HG02938 (cell line): ENCODE measurements around the gene NBEA.

Experiments used
- ATAC-seq: cut with Tn5 transposase; IDR thresholded peaks from one replicate; pipeline ENCODE4 v1.9.1; 2021; ENCODE audit warnings: mild to moderate bottlenecking, moderate library complexity; ENCODE audit not compliant: unreplicated experiment

Gene NBEA

DNA sequence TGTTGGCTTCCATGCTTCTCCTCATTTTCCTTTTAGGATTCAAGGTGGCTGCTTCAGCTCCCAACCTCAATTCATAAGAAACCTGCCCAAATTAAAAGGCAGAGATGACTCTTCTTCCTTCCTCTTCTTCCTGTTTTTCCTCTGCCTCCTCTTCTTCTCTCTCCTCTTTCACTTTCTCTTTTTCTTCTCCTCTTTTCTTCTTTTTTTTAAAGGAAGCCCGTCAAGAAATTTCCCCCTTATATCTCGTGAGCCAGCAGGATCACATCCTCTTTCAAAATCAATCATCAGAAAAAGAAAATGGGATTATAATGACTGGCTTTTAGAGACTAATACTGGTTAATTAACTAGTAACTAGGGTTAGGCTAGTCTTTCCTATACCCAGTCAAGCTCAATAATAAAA, 220.3 kb downstream of the NBEA start:
- no peak for ATAC-seq

DNA sequence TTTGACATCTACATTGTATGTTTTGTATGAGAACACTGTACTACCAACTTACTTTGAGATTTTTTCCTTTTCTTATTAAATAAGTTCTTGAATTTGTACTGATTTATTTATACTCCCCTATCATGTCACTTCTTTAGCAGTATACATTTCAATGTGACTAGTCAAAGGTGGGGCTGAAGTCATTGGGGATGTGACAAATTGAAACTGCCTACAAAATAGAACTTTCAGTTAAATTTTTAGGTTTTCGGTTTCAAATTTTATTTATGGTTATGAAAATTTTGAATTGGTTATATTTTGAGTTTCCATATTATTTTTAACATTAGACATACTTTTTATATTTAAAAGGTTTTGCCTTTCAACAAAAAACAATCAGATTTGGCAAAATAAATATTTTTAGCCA, 221.6 kb downstream of the NBEA start:
- peak; percentile 47 for ATAC-seq

DNA sequence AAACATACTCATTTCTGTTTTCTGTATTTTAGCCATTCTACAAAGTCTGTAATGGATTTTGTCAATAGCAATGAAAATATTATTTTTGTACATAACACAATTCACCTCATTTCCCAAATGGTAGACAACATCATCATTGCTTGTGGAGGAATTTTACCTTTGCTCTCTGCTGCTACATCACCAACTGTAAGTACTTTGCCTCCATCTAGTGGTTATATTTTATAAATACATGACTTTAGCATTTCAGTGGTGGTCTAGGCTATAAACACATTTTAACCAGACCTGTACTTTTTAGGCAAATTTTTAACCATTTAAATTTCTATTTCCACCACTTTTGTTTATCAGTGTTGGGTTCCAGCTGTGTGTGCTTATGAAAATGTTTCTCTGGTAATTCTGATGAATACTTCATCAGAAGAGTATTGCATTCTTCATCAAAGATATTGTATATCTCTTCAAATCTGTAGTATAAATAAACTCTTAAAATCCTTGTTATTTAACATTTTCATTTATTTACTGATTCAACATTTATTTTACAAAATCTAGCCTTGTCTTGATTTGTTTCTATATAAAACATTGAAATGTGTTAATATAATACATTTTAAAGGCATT, 222.4 kb downstream of the NBEA start:
- peak; percentile 81 for ATAC-seq

DNA sequence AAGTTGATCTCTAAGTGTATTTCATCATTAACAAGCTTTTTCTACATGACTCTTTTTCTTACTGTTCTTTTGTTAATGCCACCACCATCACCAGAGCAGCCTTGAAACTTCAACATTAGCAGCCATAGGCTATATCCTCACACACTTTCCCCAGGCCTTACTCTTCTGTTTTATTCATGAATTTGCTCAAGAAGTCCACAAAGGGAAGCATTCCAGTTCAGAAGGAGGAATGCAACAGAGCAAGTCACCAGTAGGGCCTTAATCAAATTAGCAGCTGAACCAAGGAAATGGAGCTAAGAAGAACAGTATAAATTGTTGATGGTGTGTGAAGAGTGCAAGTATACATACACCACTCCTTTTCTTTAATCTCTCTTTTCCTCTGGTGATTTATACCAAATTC, 223.1 kb downstream of the NBEA start:
- no peak for ATAC-seq

DNA sequence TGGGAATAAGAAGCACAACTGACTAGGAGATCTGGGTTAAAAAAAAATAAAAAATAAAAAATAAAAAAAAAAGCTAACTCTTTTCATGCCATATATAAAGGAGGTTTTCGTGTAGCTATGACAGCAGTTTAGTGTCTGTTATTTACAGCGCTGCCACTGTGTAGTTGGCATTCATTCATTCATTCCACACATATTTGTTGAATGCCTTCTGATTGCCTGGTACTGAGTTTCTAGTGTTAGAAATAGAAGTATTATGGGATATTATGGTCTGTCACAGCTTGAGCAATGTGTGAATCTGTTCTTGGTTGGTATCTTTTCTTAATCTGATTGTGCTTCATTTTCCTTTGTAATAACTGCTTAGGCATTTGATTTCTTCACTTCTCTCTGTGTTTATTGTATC, 237.4 kb downstream of the NBEA start:
- ATAC-seq, result no peak

DNA sequence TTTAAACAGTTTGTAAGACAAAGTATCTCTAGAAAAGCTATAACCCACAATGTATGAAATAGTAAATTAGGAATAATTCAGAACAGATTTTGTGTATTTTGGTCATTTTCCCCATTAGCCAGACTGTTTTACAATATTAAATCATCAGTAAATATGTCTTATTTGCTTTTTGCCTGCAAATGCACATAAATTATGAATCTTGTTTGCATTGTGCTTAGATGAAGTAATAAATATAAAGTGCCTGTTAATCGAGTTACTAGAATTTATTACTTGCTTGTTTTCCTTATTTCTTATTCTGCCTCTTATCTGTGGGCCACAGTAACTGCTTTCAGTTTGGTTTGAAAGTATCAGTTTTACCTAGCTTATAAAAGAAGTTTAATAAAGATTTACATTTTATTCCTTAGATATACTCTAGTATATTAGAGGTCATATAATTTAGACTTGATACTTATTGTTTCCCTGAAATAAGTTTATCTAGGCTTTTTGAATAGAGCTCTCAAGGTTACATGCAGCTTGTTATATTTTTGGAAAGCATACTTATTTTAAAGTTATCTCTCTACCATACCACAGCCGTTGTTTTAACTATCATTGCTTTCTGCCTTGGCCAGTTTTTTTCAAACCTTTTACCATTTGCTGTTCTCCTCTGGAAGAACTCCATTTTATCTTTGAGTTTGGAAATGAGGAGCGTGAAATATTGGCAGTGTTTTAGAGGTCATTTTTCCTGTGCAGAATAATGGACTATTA, 238.0 kb downstream of the NBEA start:
- no peak for ATAC-seq

DNA sequence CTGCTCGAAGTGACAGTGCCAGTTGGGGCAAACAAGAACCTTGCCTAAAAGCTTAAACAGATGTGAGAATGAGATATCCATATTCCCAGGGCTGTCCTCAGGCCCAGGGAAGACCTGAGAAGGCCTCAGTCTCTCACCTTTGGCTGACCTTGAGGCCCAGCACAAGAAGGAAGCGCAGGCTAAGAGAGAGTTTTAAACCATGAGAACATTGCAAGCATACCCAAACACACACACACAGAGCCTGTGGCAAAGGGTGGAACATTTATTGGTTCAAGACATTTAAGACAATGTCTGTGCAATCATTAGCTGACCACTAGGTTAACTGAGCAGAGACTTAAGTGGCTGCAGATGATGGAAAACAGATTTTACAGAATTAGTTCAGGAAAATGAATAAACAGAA, 248.2 kb downstream of the NBEA start:
- ATAC-seq, result no peak

DNA sequence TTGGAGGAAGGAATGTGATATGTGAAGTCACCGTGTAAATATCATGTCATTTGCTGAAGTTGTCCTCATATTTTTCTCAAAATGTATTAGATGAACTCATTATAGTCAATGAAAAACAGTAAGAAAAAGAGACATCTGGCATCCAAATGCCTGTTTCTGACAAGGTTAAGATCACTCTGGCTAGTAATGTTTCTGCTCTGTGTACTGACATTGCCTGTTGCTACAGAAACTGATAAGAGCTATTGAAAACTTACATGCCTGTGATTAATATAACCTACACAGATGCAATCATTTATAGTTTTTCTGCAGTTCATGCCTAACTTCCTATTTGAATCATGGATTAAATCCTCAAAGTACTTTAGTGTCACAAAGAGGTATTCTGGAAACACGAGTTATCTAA, 249.8 kb downstream of the NBEA start:
- no peak for ATAC-seq

DNA sequence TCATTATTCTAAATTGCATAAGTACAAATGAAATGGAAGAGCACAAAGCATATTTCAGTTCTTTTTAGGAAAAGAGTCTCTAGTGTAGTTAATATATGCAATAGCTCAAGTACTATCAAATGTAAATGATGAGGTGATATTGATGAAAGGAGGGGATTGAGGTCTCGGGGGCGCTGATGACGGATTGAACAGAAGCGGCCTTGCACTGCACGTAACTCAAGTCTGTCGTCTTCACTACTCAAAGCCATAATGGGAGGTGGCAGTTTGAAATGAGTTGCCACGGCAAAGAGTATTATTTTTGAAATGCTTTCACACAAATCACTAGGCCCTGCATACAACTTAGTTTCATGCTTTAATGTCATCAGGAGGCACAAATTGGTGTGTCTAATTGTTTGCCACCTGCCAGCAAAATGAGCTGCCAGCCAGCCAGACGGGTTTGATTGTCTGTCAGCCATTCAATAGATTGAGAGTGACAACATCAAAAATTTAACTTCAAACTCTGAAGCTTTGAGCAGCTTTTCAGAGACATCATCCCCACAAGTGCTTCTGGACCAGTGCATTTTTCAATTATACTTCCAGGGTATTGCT, 256.6 kb downstream of the NBEA start:
- ATAC-seq, result no peak

DNA sequence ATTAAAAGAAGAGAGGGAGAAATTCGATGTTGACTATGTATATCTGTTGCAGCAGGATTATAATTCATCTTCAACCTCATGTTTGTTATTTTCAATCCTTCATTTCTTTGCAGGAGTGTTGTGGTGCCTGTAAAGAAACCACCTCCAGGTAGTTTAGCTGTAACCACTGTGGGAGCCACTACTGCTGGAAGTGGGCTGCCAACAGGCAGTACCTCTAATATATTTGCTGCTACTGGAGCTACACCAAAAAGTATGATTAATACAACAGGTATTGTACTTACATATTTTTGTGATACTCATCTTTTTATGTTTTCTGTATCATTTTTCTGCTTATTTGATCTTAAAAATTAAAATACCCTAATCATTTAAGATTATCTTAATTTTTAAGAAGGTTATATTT, 266.5 kb downstream of the NBEA start:
- ATAC-seq, result no peak

DNA sequence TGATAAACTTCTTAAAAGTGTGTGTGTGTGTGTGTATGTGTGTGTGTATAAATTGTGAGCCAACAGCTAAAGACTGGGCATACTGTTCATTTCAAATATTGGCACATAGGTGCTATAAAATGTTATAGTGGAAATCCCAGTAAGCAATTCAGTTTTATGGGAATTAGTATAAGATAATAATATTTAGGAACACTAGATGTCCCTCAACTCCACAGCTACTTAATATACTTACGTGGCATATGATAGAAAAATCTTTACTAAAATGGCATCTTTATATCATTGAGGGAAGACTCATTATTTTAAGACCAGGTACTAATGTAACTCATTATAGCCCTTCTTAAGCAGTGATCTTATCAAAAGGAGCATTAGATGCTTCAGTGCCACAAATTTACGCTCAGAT, 268.2 kb downstream of the NBEA start:
- ATAC-seq, result no peak

DNA sequence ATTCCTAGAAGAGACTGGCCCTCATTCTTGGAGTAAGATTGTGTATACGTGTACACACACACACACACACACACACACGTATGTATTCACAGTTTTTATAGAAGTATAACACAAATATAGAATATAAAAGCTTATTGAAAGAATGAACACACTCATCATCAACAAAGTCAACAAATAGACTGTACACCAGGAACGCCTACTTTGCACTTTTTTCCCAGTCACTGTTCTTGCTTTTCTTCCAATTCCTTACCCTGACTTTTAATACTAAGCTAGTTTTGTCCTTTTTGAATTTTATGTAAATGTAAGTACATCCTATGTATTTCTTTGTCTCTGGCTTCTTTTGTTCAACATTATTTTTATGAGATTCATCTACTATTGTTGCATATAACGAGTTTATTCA, 269.9 kb downstream of the NBEA start:
- no peak for ATAC-seq

DNA sequence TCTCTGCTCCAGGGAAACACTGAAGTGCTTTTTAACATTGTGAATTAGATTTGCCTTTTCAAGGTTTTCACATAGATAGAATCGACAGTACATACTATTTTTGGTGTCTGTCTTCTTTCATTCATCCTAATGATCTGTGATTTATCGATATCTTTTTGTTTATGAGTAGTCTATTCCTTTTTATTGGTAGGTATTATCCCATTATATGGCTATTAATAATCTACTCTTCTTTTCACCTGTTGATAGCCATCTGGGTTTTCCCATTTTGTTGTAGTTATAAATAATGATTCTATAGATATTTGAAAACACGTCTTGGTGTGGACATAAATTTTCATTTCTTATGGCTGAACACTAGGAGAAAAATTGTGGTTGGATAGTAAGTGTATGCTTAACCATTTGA, 271.8 kb downstream of the NBEA start:
- no peak for ATAC-seq

DNA sequence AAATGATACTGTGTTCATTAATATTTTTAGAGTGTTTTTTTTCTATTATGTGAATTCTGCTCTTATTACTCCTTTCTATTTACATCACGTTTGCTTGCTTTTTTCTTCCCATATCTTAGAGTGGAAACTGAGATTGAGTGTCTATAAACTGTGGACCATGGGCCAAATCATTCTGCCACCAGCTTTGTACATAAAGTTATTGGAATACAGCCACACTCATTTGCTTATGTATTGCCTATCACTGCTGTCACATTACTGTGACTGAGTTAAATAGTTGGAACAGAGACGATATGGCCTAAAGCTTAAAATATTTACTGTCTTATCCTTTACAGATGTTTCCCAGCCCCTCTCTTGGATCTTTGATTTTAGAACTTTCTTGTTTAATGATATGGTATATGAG, 274.1 kb downstream of the NBEA start:
- no peak for ATAC-seq

DNA sequence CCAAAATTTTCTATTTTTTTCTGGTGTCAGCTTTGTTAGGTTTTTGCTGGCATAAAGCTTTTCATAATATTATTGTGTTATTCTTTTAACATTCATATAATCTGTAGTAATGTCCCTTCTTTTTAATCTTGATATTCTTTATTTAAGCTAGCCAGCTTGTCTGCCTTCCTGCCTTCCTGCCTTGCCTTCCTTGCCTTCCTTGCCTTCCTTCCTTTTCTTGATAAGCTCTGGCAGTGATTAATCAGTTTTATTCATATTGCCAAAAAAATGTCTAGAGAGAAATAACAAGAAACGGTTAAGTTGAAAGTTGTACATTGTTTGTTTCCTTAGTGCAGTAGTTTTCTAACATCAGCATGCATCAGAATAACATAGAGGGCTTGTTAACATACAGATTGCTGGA, 277.0 kb downstream of the NBEA start:
- no peak for ATAC-seq

DNA sequence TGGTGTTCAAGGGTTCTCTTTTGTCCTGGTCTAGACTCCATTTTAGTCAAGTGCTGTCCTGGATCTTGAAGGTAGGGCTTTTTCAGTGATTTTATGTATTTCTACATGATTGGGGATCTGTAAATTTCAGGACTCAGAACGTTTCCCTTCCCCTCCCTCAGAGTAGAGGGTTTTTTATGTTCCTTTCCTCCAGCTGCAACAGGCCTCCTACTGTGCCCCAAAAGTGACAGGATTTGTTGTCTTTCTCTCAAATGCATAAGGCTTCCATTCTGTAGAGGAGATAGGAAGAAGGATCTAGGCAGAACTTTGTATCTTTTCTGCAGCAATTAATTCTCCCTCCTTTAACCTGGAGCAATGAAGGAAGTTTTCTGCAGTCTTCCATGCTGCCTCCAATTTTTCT, 283.1 kb downstream of the NBEA start:
- ATAC-seq, result no peak

DNA sequence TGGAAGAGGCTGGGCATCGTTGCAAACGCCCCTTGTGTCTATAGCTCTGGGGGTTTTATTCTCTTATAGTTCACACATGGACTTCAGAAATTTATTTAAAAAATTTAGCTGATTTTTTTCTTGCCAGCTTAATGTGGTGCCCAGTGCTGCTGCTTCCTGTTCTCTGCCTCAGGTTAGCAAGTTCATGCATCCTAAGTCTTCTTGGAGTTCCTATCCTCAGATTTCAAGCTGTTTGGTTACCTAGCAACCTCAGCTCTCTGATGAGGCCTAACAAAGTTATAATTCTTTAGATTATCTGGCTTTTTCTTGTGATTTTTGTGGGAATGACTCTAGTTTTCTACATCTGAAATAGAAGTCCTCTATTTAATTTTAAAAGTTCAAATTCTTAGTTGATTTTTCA, 283.5 kb downstream of the NBEA start:
- no peak for ATAC-seq

DNA sequence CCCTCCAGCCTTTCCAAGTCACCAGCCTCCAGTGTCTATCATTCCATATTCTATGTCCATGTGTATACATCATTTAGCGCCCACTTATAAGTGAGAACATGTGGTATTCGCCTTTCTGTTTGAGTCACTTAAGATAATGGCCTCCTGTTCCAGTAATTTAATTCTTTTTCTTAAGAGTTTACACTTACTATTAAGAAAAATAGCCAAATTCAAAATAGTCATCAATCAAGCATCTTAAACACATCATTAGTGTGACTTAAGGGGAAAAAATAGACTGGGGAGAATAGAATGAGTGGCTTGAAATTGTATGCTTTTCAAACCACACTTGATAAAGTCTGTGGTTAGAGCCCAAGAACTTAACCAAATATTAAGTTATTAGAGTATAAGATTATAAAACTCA, 286.5 kb downstream of the NBEA start:
- ATAC-seq, result no peak

DNA sequence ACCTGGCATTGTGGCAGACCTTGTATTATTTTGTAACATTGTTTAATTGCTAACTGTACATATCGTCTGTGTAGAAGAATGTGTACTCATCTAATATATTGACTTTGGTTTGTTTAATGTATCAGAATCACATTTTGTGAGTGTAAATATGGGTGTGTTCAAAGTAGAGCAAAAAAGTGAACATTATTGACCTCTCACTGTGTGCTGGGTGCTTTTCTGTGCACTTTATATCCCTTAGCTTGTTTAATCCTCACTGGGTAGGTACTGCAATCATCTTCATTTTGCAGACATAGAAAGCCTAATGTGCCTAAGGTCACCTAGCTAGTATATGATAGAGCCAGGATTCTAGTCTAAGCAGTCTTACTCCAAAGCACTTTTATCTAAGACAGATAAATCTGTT, 289.4 kb downstream of the NBEA start:
- ATAC-seq, result no peak

DNA sequence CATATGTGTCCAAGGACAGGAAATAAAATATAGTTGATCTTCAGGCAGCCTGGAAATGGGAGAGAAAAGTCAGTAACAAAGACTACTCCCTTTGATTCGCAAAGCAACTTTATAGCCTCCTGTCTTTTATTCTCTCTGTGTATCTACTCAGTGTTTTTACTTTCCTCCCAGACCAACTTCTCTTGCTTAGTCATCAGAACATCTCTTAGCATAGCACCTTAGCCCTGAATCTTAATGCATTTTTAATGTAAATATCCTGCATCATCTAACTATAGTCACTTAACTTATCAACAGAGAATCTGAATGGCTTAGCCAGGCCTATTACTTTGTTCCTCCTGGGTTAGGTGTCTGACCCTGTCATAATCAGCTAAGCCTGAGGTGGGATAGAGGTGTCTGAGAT, 296.2 kb downstream of the NBEA start:
- ATAC-seq, result no peak

DNA sequence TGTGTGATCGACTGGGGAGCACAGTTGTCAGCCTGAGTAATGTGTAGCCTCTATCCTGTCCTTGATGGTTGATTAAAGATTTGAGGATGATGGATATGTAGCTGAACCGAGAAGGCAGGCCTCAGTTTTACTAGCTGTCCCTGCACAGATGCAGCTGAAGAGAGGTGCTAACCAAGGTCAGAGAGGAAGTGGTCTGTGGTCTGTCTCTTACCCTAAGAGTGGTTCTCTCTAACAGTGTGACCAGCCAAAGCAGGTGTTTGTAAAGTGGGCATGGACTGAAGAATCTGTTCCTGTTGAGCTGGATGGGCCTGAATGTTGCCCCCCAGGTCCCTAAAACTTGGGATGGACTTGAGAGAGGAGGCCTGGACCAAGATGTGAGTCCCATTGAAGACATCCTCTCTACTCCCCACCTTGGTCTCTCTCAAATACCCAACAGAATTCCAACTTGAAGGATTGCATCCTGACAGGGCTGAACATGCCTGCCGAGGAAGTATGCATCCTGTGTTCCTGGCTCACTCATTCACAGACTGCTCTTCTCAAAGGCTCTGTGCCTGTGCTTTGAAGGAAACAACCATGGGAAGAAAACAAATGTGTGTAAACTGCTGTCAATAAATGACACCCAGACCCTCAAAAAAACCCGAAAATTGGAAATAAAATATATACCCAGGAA, 310.6 kb downstream of the NBEA start:
- peak; percentile 98 for ATAC-seq

DNA sequence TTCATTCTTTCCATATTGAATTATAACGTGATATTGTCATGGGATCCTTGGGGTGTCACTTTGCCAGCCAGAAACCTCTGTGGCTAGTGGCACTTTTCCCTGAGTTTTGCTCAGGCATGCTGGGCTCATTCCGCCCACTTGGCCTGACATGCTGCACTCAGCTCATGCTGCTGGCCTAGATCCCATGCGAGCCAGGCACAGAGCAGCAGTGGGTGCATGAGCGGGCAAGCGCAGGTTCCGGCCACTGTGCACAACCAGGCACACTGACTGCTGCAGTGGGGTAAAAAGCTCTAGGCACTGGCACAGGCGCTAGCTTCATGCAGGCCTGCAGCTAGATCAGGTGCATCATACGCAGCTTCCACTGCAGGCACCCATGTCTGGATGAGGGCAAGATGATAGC, 313.2 kb downstream of the NBEA start:
- ATAC-seq, result no peak
